ENCODE results near the gene TEX29. TPM values are rescaled to one million over a fixed set of nuclear protein-coding genes. Genes with fewer than 3 reads are reported as not detected.

Gene TEX29
- total RNA-seq (2021) (0.32 to 0.68 TPM (median 0.37 TPM) in 3 replicates), Bru-seq, nascent RNA (percentile 23 among the genes with signal in this experiment)
- long read RNA-seq, experiment 1, partial matches to known transcripts, result 0 of 1 reads
- long read RNA-seq, experiment 1, other reads (novel, unspliced or antisense), result 1 of 1 reads
- long read RNA-seq, experiment 2, result 0 reads
- long read RNA-seq, experiment 3, result 0 reads

DNA sequence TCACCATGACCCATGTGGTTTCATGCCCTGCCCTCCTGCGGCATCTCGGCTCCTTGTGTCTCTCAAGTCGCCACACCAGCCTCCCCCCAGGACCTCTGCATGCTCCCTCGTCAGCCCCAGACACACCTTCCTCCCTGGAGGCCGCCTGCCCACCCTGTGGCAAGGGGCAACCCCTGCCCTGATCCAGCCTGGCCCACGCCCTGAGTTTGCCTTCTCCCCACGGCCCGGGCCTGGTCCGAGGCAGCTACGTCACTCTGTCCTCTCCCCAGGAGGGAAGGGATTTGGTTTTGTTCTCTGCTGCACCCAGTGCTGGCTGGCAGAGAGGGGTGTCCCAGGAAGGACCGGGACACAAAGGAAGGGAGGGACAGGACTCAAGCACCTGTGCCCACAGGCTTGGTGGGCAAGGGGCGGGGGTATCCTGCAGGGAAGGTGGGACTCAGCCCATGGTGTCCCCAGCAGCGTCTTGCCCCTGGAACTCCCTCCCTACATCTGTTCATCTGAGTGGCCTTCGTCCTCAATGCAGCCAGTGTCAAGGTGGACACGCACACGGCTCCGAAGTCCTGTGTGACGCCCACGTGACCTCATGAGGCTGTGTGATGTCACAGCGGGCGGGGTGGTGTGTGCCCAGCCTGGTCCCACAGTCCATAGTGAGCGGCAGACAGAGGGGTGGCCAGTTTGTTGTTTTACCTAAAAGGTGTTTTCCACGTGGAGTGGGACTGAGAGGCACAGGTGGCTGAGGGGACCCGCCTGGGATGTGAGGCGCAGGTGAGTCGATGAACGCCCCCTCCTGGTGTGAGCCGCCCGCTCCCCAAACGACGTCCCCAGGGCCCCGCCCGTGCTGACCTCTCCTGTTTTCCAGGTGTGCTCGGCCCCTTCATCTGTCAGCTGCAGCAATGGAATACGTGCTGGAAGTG, at the start of gene TEX29:
Gene TEX29 (plus strand): TSS at position 645 of the 914 bp plus-strand sequence. CDS start 249 bp downstream, at position 894.
- no peaks in the 10 kb centered on the region for H3K36me3 Mint-ChIP-seq
- POLR2A ChIA-PET, result no interaction called here
- H3K27ac Mint-ChIP-seq, result no peak within 1 kb of the TSS
- DNase-seq (ENCODE audit: low spot score) (no peak), ATAC-seq (peak; percentile 30; the same call in 1 of the 2 replicates)
- H3K4me1 Mint-ChIP-seq, result no peaks in the 10 kb centered on the region
- no peak within 1 kb of the TSS for H3K4me3 Mint-ChIP-seq
- no peak for TF ChIP-seq NR3C1 (CRISPR knock-in tag; conservative IDR thresholded peaks at IDR 0.05; ENCODE audit: low read depth)
- 0 out of 2 replicates have a peak, but pooled peaks have one; percentile 34 for TF ChIP-seq FOXP1 (CRISPR knock-in tag; IDR thresholded peaks at IDR 0.05; ENCODE audit: borderline replicate concordance)
- no peaks in the 10 kb centered on the region for H3K9me3 Mint-ChIP-seq
- H3K27me3 Mint-ChIP-seq (ENCODE audit: low read depth), result no peaks in the 10 kb centered on the region
- CTCF ChIA-PET, result no interaction called here

DNA sequence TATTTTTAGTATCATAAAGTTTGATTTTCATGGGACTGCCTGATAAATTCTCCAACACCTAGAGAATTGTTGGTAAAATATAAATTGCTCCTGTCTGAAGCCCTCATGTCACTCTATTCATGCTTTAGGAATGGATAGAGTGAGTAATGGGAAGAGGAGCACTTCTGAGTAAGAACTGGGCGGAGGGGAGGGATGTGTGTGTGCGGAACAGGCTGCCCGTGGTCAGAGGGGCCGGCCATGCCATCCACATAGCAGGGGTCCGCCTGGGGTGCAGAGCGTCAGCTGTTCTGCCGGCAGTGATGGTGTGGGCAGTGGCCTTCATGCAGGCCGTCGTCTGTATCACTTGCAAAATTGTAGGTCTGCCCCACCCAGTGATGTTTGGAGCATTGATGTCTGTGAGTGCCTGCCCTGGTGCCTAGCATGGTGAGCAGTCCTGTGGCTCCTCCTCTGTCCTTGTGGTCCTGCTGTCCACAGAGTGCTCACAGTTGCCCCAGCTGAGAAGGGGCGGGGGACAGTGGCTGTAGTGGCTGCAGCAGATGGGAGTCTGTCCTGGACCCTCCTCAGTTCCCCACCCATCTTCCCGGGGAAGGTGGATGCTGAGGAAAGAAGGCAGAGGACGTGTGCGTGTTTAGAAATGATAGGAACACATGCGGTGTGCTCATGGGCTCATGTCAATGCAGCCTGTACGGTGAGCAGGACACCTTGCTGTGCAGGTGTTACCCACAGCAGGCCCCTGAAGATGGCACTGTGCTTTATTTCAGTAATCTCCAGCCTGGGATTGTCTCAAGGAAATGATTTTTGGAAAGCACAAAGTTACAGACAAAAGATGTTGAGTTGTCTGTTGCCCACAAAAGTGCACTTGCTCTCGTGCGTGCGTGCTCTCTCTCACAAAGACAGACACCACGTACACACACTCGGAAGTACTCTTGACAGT, 49.4 kb upstream of the TEX29 start:
- CTCF ChIA-PET, result no interaction called here
- Mint-ChIP-seq H3K36me3 (peaks cover 21% of the 10 kb centered on the region), H3K27ac (no peak overlapping the region), H3K4me3 (no peak overlapping the region), H3K9me3 (no peaks in the 10 kb centered on the region), H3K4me1 (peaks cover 4% of the 10 kb centered on the region), H3K27me3 (ENCODE audit: low read depth) (no peaks in the 10 kb centered on the region)
- ATAC-seq (no peak), DNase-seq (ENCODE audit: low spot score) (no peak)
- POLR2A ChIA-PET, result no interaction called here
- TF ChIP-seq, protein P1, sequence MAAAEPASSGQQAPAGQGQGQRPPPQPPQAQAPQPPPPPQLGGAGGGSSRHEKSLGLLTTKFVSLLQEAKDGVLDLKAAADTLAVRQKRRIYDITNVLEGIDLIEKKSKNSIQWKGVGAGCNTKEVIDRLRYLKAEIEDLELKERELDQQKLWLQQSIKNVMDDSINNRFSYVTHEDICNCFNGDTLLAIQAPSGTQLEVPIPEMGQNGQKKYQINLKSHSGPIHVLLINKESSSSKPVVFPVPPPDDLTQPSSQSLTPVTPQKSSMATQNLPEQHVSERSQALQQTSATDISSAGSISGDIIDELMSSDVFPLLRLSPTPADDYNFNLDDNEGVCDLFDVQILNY (CRISPR knock-in tag; IDR thresholded peaks at IDR 0.05), result no peak
- TF ChIP-seq NR1H2 (CRISPR knock-in tag; IDR thresholded peaks at IDR 0.05) (no peak), TP53 (CRISPR knock-in tag; IDR thresholded peaks at IDR 0.05) (no peak), KAT7 (CRISPR knock-in tag; IDR thresholded peaks at IDR 0.05; ENCODE audit: borderline replicate concordance) (no peak), NFATC4 (CRISPR knock-in tag; IDR thresholded peaks at IDR 0.05) (no peak), ZNF232 (CRISPR knock-in tag; IDR thresholded peaks at IDR 0.05) (no peak), HMGA2 (CRISPR knock-in tag; IDR thresholded peaks at IDR 0.05) (no peak), NFYB (CRISPR knock-in tag; conservative IDR thresholded peaks at IDR 0.05; ENCODE audit: low read depth) (no peak), ESRRA (CRISPR knock-in tag; IDR thresholded peaks at IDR 0.05; ENCODE audit: borderline replicate concordance) (no peak), FOXK1 (CRISPR knock-in tag; IDR thresholded peaks at IDR 0.05) (no peak), ZNF423 (CRISPR knock-in tag; IDR thresholded peaks at IDR 0.05) (no peak)
- TF ChIP-seq, protein P2, sequence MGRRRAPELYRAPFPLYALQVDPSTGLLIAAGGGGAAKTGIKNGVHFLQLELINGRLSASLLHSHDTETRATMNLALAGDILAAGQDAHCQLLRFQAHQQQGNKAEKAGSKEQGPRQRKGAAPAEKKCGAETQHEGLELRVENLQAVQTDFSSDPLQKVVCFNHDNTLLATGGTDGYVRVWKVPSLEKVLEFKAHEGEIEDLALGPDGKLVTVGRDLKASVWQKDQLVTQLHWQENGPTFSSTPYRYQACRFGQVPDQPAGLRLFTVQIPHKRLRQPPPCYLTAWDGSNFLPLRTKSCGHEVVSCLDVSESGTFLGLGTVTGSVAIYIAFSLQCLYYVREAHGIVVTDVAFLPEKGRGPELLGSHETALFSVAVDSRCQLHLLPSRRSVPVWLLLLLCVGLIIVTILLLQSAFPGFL (CRISPR knock-in tag; IDR thresholded peaks at IDR 0.05; ENCODE audit: borderline replicate concordance), result no peak
- TF ChIP-seq, protein P3, sequence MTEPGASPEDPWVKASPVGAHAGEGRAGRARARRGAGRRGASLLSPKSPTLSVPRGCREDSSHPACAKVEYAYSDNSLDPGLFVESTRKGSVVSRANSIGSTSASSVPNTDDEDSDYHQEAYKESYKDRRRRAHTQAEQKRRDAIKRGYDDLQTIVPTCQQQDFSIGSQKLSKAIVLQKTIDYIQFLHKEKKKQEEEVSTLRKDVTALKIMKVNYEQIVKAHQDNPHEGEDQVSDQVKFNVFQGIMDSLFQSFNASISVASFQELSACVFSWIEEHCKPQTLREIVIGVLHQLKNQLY (CRISPR knock-in tag; IDR thresholded peaks at IDR 0.05), result no peak
- TF ChIP-seq, protein P4, sequence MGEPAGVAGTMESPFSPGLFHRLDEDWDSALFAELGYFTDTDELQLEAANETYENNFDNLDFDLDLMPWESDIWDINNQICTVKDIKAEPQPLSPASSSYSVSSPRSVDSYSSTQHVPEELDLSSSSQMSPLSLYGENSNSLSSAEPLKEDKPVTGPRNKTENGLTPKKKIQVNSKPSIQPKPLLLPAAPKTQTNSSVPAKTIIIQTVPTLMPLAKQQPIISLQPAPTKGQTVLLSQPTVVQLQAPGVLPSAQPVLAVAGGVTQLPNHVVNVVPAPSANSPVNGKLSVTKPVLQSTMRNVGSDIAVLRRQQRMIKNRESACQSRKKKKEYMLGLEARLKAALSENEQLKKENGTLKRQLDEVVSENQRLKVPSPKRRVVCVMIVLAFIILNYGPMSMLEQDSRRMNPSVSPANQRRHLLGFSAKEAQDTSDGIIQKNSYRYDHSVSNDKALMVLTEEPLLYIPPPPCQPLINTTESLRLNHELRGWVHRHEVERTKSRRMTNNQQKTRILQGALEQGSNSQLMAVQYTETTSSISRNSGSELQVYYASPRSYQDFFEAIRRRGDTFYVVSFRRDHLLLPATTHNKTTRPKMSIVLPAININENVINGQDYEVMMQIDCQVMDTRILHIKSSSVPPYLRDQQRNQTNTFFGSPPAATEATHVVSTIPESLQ (CRISPR knock-in tag; IDR thresholded peaks at IDR 0.05), result no peak
- TF ChIP-seq, protein P5, sequence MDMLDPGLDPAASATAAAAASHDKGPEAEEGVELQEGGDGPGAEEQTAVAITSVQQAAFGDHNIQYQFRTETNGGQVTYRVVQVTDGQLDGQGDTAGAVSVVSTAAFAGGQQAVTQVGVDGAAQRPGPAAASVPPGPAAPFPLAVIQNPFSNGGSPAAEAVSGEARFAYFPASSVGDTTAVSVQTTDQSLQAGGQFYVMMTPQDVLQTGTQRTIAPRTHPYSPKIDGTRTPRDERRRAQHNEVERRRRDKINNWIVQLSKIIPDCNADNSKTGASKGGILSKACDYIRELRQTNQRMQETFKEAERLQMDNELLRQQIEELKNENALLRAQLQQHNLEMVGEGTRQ (CRISPR knock-in tag; IDR thresholded peaks at IDR 0.05), result no peak
- TF ChIP-seq, protein P6, sequence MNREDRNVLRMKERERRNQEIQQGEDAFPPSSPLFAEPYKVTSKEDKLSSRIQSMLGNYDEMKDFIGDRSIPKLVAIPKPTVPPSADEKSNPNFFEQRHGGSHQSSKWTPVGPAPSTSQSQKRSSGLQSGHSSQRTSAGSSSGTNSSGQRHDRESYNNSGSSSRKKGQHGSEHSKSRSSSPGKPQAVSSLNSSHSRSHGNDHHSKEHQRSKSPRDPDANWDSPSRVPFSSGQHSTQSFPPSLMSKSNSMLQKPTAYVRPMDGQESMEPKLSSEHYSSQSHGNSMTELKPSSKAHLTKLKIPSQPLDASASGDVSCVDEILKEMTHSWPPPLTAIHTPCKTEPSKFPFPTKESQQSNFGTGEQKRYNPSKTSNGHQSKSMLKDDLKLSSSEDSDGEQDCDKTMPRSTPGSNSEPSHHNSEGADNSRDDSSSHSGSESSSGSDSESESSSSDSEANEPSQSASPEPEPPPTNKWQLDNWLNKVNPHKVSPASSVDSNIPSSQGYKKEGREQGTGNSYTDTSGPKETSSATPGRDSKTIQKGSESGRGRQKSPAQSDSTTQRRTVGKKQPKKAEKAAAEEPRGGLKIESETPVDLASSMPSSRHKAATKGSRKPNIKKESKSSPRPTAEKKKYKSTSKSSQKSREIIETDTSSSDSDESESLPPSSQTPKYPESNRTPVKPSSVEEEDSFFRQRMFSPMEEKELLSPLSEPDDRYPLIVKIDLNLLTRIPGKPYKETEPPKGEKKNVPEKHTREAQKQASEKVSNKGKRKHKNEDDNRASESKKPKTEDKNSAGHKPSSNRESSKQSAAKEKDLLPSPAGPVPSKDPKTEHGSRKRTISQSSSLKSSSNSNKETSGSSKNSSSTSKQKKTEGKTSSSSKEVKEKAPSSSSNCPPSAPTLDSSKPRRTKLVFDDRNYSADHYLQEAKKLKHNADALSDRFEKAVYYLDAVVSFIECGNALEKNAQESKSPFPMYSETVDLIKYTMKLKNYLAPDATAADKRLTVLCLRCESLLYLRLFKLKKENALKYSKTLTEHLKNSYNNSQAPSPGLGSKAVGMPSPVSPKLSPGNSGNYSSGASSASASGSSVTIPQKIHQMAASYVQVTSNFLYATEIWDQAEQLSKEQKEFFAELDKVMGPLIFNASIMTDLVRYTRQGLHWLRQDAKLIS (CRISPR knock-in tag; IDR thresholded peaks at IDR 0.05; ENCODE audit: borderline replicate concordance), result no peak
- TF ChIP-seq, protein P7, sequence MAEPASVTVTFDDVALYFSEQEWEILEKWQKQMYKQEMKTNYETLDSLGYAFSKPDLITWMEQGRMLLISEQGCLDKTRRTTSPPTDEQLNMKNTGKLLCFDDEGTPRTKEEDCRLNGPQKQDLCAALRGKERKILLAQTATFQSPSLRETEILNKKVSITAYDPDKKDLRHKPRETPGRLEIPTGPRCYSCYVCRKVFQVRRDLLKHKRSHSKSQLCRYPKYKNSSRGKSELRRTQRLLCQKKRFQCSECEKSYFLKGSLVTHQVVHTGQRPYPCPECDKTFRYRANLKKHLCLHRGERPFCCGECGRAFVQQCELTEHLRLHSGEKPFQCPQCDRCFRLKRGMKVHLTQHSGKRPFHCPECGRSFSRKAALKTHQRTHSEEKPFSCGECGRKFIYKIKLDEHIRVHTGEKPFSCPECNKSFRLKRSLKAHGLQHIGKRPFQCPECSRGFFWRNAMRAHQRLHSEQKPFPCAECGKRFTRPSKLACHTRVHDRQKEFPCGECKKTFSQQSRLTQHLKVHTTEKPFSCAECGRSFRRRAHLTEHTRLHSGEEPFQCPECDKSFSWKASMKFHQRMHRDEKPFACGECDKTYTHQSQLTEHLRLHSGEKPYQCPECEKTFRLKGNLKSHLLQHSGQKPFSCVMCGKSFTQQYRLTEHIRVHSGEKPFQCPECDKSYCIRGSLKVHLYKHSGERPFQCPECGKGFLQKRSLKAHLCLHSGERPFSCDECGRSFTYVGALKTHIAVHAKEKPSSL (CRISPR knock-in tag; conservative IDR thresholded peaks at IDR 0.05), result no peak
